ENCODE measurements around the gene HELZ.
"Not testable (repeated sequence)": the region's sequence is repeated elsewhere in the genome, so short reads cannot be mapped to it uniquely, and the experiment has no call there.

HELZ gene

DNA sequence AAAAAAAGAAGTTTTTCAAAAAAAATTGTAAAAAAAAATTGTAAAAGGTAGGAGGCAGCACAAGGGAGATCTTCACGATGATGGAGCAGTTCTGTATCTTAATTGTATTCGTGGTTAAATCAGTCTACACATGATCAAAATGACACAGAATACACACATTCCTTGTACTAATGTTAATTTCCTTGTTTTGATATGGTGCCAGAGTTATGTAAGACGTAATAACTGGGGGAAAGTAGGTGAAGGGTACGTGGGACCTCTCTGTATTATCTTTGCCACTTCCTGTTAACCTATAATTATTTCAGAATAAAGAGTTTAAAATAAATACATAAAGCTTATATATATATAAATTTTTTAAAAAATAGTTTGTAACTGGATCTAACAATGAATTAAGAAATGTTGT, 36.8 kb downstream of the HELZ start:
- no peak for DNase-seq (ENCODE audit: low read depth, low spot score)
- CTCF ChIA-PET: no interaction called here

DNA sequence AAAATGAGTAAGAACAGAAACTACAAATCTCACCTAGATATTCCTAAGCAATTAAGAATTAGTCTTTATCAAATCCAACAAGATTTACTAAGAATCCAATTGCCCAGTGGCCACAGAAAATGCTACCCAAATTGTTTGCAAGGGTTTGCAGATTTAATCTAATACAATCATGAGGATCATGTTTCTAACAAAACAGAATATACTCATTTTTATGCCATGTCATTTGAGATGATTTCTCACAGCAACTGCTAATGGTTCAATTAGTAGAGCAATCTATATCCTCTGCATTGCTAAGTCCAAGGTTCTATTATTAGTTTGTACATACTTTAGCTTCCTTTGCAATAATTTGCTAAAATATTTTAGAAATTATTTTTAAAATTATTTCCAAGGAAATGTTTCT, 41.2 kb downstream of the HELZ start:
- ChIA-PET POLR2A (interaction anchor here (0.6 kb wide), 1 partner anchor 86 kb away, joined by 3 read pairs; no protein-coding TSS in a partner anchor), CTCF (interaction anchor here (1.1 kb wide), 2 partner anchors 13 to 89 kb away, joined by 3 read pairs; no protein-coding TSS in a partner anchor)
- DNase-seq (ENCODE audit: low read depth, low spot score): no peak
- no peak overlapping the region for H3K4me3 ChIP-seq (ENCODE audit: low read depth, low read length)
- TF ChIP-seq, protein P1, sequence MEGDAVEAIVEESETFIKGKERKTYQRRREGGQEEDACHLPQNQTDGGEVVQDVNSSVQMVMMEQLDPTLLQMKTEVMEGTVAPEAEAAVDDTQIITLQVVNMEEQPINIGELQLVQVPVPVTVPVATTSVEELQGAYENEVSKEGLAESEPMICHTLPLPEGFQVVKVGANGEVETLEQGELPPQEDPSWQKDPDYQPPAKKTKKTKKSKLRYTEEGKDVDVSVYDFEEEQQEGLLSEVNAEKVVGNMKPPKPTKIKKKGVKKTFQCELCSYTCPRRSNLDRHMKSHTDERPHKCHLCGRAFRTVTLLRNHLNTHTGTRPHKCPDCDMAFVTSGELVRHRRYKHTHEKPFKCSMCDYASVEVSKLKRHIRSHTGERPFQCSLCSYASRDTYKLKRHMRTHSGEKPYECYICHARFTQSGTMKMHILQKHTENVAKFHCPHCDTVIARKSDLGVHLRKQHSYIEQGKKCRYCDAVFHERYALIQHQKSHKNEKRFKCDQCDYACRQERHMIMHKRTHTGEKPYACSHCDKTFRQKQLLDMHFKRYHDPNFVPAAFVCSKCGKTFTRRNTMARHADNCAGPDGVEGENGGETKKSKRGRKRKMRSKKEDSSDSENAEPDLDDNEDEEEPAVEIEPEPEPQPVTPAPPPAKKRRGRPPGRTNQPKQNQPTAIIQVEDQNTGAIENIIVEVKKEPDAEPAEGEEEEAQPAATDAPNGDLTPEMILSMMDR (IDR thresholded peaks at IDR 0.05; ENCODE audit: insufficient read depth, low read length, missing control alignments): no peak

More for the DNA sequence above, 36.8 kb downstream of the HELZ start:
- TF ChIP-seq, protein P1 (IDR thresholded peaks at IDR 0.05; ENCODE audit: insufficient read depth, low read length, missing control alignments): no peak
- POLR2A ChIA-PET: no interaction called here
- H3K4me3 ChIP-seq (ENCODE audit: low read depth, low read length): no peak overlapping the region

DNA sequence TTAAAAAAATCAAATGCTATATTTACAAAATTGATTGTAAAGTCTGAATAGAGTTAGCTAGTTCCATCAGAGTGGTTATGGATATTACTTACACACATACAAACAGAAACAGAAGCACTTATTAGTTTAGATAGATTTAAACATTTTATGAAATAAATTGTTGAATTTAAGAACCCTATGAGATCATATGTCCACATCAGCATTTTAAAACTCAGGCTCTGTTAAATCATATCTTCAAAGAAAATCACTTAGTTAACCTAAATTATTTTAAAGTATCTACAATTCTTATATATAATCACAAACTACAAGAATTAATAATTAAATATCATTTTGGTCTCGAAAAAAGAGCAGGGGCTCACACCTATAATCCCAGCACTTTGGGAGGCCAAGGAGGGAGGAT, 42.5 kb downstream of the HELZ start:
- ChIA-PET POLR2A (no interaction called here), CTCF (no interaction called here)
- TF ChIP-seq, protein P1 (IDR thresholded peaks at IDR 0.05; ENCODE audit: insufficient read depth, low read length, missing control alignments): no peak
- no peak for DNase-seq (ENCODE audit: low read depth, low spot score)
- H3K4me3 ChIP-seq (ENCODE audit: low read depth, low read length): no peak overlapping the region

DNA sequence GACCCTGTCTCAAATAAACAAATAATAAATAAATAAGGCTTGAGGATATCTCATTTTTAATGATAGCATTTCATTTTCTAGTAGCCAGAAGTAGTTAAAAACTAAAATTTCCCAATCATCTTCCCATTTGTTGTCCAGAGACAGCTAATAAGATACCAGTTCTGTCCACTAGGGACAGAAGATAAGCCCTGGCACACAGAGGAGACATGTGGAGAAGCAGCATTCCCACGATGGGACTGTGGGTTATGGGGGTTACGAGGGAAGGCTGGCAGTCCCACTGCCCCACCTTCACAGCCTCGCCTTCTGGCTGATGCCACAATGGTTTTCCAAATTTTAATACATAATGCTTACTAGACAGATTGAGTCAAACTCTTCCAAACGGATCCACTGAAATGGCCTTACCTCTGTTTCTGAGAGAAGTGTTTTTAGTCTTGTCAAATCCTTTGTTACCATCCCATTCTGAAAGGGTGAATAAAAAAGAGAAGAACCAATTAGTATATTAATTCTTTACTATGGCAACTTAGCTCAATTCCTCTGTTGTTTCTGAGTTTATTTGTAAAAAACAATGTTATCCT, 44.2 kb downstream of the HELZ start:
- POLR2A ChIA-PET: no interaction called here
- CTCF ChIA-PET: interaction anchor here (1.0 to 1.9 kb wide), 6 partner anchors 9 to 412 kb away, joined by 3 to 8 read pairs (median 4); no protein-coding TSS in a partner anchor
- TF ChIP-seq, protein P1 (IDR thresholded peaks at IDR 0.05; ENCODE audit: insufficient read depth, low read length, missing control alignments): peak; percentile 11
- no peak for DNase-seq (ENCODE audit: low read depth, low spot score)
- H3K4me3 ChIP-seq (ENCODE audit: low read depth, low read length): no peak overlapping the region

DNA sequence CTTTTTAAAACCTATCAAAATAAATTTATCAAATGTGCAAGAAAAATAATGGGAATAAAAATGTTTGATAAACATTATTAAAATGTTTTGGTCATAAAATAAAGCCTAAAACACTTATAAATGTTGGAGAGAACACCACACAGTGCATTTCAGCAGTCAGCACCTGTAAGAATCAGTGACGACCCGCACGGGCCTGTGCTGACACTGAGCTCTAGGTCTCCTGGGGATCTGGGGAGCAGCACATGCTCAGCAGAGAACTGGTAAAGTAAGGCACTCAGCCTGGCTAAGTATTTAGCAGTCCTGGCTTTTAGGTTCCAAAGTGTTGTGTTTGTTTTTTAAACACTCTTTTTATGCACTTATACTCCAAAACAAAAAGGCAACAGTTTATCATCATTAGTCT, 46.9 kb downstream of the HELZ start:
- POLR2A ChIA-PET: no interaction called here
- H3K4me3 ChIP-seq (ENCODE audit: low read depth, low read length): no peak overlapping the region
- CTCF ChIA-PET: no interaction called here
- TF ChIP-seq, protein P1 (IDR thresholded peaks at IDR 0.05; ENCODE audit: insufficient read depth, low read length, missing control alignments): no peak
- no peak for DNase-seq (ENCODE audit: low read depth, low spot score)

DNA sequence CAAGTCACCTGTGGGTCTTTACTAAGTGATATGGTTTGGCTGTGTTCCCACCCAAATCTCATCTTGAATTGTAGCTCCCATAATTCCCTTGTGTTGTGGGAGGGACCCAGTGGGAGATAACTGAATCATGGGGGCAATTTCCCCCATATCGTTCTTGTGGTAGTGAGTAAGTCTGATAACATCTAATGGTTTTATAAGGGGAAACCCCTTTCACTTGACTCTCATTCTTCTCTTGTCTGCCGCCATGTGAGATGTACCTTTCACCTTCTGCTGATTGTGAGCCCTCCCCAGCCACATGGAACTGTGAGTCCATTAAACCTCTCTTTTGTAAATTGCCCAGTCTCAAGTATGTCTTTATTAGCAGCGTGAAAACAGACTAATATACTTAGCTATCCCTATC, 48.0 kb downstream of the HELZ start:
- DNase-seq (ENCODE audit: low read depth, low spot score); H3K4me3 ChIP-seq (ENCODE audit: low read depth, low read length); POLR2A ChIA-PET; CTCF ChIA-PET: not testable (repeated sequence)

DNA sequence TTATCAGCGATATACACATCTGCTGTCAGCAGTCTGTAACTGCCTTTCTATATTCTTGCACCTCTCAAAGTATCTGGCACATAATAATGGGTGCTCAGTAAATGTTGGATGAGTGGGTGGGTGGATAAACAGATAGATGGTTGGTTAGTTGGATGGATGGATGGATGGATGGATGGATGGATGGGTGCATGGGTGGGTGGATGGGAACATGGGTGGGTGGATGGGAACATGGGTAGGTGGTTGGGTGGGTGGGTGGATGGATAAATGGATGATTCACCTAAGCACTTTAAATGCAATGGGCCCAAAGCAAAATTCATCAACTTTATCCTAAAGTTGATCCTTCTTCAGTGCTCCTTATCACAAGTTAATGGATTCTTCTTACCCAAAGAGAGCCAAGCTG, 48.6 kb downstream of the HELZ start:
- POLR2A ChIA-PET: no interaction called here
- DNase-seq (ENCODE audit: low read depth, low spot score): no peak
- CTCF ChIA-PET: no interaction called here
- H3K4me3 ChIP-seq (ENCODE audit: low read depth, low read length): no peak overlapping the region
- TF ChIP-seq, protein P1 (IDR thresholded peaks at IDR 0.05; ENCODE audit: insufficient read depth, low read length, missing control alignments): no peak
